Measurements from ENCODE around the gene PWP1. TPM values are rescaled to one million over a fixed set of nuclear protein-coding genes. Genes with fewer than 3 reads are reported as not detected.

PWP1 gene
- polyA plus RNA-seq, 1 donor = 31.7 TPM

DNA sequence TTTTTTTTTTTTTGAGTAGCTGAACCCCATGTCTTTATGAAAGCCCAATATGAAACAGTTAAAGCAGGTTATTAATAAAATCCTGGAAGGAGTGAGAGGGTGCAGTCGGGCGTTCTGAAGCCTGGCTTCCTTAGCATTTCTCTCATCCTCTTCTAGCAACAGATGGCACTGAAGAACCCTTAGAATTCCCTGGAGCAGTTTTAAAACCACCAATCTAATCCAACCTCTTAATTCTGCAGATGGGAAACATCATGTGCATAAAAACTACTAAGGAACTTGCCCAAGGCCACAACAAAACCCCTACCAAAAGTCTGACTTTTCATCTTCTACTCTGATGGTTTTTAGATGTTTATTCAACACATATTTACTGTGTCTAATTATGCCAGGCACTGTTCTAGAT lies 50.2 kb downstream of the PWP1 start:
- no peak for DNase-seq (ENCODE audit: low read depth)

DNA sequence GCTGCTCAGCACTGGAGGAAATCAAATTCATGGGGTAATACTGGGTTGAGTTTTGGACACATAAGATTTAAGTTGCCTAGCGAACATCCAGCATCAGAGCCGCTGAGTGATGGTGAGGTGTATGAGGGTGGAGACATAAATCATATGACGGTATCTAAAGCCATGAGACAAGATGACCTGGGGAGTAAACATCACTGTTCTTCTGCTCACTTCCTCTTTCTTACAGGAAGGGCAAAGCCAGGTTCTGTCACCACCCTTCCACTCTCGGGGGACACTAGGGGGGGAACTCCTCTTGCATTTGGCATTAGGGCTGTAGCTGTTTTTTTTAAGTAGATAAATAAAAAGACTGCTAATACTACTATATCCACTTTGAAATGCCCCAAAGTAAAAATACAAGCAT lies 51.3 kb downstream of the PWP1 start:
- DNase-seq (ENCODE audit: low read depth) = no peak

DNA sequence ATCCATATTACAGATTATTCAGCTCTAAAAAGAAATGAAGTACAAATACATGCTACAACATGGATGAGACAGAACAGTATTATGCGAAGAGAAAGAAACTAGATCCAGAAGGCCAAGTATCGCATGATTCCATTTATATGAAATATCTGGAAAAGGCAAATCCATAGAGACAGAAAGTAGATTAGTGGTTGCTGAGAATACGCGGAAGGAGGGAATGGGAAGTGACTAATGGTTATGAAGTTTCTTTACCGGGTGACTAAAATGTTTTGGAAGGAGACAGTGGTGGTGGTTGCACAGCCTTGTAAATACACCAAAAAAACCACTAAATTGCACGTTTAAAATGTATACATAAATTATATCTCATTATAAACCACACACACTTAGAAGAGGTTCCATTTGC lies 62.9 kb downstream of the PWP1 start:
- DNase-seq (ENCODE audit: low read depth) = no peak

DNA sequence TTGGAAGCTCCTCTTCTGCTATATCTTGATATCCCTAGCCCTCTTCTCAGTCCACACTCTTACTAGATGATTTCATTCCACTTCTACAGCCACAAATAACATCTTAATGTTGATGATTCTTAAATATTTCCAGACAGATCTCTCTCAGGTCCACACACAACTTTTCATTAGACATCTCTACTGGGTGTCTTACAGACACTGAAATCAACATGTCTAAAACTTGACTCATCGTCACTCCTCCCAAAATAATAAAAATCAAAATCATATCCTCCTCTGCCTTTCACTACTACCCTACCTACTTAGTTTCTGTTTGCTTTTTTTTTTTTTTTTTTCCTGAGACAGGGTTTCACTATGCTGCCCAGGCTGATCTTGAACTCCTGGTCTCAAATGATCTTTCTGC lies 63.5 kb downstream of the PWP1 start:
- DNase-seq (ENCODE audit: low read depth) = no peak

DNA sequence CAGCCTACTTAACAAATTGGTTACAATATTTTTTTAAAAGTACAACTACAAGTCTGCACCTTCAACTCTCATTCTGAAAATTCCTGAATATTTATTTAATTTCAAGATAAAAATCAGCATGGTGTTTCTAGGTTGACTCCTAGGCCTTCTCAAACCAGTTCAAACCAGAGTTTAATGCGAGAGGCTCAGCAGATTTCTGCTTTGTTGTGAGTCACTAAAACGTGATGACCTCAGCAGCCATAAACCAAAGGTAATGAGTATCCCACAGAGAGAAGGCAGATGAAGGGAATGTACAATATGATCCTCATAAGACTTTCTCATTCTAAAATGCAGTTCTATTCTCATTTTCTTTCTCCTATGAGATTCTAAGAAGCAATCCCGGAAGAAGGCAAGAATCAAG lies 73.8 kb downstream of the PWP1 start:
- DNase-seq (ENCODE audit: low read depth) = no peak

DNA sequence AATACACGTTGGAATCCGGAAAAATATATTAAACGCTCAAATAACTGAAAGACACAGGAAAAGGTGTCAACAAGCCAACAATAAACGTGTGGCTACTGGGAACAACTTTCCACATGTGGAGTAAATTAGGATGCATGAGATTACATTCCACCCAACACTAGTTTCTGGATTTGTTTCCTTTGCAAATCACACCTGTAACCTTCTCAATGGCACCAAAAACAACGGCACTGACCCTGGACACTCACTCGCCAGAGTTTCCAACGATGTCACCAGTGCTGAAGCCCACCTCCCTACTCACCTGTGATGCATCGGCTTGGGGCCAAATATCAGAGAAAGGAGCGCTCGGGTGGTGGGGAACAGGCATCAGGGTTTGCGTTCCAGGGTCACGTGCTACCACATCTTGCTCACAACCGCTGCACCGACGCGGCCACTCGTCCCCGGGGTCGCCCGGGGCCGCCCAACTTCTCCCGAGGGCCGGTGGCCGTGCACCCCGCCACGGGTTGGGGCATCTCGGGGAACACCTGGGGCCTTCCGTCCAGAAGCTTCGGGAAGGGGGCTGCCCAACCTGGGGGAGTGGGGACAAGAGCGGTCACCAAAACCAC lies 74.7 kb downstream of the PWP1 start:
- no peak for DNase-seq (ENCODE audit: low read depth)

DNA sequence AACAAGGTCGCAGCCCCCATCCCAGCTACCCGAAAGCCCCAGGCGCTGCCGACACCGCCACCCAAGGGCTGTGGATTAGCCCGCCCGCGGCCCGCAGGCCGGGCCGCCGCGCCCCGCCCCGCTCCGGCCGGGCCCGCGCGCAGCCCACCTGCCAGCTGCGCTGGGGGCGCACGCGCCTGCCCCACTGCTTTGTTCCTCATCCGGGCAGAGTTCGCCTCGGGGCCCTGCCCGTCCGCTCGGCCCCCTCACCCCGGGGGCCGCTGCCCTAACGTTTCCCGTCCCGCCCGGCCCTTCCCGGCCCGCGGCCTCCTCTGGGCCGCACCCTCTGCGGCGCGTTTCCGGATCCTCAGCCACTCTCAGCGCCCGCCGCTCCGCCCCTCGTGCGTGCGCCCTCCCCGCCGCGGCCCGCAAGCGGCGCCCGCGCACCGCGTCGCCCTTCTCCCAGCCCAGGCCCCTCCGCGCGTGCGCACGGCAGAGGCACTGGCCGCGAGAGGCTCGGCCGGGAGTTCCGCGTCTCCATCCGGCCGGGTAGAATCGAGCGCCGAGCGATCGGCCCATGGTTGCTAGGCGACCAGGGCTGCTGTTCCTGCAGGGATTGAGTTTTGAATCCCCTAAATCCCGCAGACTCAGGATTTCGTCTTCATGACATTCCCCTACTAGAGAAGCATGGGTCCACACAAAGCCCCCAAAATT lies 75.4 kb downstream of the PWP1 start, which contains the start of gene PRDM4:
Gene PRDM4, minus strand, starts transcription at position 329 of the 693 bp plus-strand sequence. CDS start 622 bp downstream, outside the sequence.
- DNase-seq (ENCODE audit: low read depth) = peak; percentile 88

DNA sequence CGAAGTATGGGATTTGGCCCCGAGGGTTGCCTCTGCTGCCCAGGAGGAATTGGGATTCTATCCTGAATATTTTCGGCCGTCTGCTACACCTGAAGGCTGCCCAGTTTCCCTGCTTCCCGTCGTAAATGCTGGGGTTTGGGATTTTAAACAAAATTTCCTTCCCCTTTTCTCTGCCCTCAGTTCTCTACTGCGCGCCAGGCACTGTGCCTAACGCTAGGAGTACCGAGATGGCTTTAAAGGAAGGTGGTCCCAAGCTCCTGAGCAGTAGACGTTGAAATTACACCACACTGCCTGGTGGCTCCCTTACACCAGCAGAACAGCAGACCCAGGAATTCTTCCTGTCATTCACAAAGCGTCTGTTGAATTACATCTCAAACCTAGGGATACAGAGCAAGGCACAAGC lies 75.9 kb downstream of the PWP1 start:
- DNase-seq (ENCODE audit: low read depth) = no peak

Other genes with a start within 250 kb of the PWP1 start
- 15.3 TPM for gene PRDM4, start 75.3 kb downstream of the PWP1 start, polyA plus RNA-seq (ENCODE audit: insufficient read length)
- gene ASCL4, start 88.9 kb downstream of the PWP1 start, polyA plus RNA-seq (ENCODE audit: insufficient read length) = not detected

Data from forelimb muscle (tissue), 1 donor.